AG04449 (cell line): ENCODE data around the gene VASH2.

ENCODE experiments used
- CTCF ChIA-PET: fragments of 350-600 bp; formaldehyde crosslinking; extraction: SDS; loops from one replicate; lab custom pipeline; 2021; ENCODE audit warnings: antibody characterized with exemption; lab: Yijun Ruan, JAX
- POLR2A ChIA-PET: fragments of 400-600, 350-600 bp; formaldehyde crosslinking; extraction: SDS; loops from one replicate; lab custom pipeline; 2020; ENCODE audit warnings: antibody characterized with exemption, inconsistent platforms; lab: Yijun Ruan, JAX
- DNase-seq: peaks from one replicate; pipeline ENCODE4 v3.0.0-alpha.2; 2010; ENCODE audit warnings: low read depth, low spot score
- H3K4me3 ChIP-seq: 2 replicates; pipeline ENCODE4 v1.5.1; 2011; ENCODE audit warnings: low read depth, mild to moderate bottlenecking, control low read depth, low read length
- CTCF ChIP-seq: IDR thresholded peaks from one replicate; pipeline ENCODE4 v1.5.1; 2011; ENCODE audit warnings: mild to moderate bottlenecking, moderate library complexity, low read length, control low read depth, inconsistent platforms; ENCODE audit not compliant: insufficient read depth; ENCODE audit errors: missing control alignments

Gene VASH2

GRCh38 chr1:212928323-212929291 is 21.7 kb upstream of the VASH2 start:
- POLR2A ChIA-PET = no interaction called here
- no peak for DNase-seq
- H3K4me3 ChIP-seq = no peak overlapping the region
- CTCF ChIA-PET = no interaction called here
- no peak for TF ChIP-seq CTCF

GRCh38 chr1:212930986-212931678 is 19.2 kb upstream of the VASH2 start:
- TF ChIP-seq CTCF = no peak
- ChIA-PET POLR2A (no interaction called here), CTCF (interaction anchor here (1.0 kb wide), 1 partner anchor 36 kb away, joined by 3 read pairs; no protein-coding TSS in a partner anchor)
- no peak for DNase-seq
- H3K4me3 ChIP-seq = no peak overlapping the region

GRCh38 chr1:212933815-212934471 is 16.4 kb upstream of the VASH2 start:
- ChIA-PET POLR2A (no interaction called here), CTCF (interaction anchor here (1.0 kb wide), 1 partner anchor 34 kb away, joined by 4 read pairs; no protein-coding TSS in a partner anchor)
- no peak overlapping the region for H3K4me3 ChIP-seq
- no peak for TF ChIP-seq CTCF
- no peak for DNase-seq

- DNase-seq = no peak
- ChIA-PET POLR2A (no interaction called here), CTCF (no interaction called here)
- H3K4me3 ChIP-seq = no peak overlapping the region
- TF ChIP-seq CTCF = no peak
Measured at GRCh38 chr1:212935387-212935981, 14.9 kb upstream of the VASH2 start.

GRCh38 chr1:212937034-212937433 is 13.3 kb upstream of the VASH2 start:
- ChIA-PET POLR2A (no interaction called here), CTCF (no interaction called here)
- H3K4me3 ChIP-seq = no peak overlapping the region
- TF ChIP-seq CTCF = no peak
- DNase-seq = no peak
